Fibroblast of villous mesenchyme (primary cell): Measurements from ENCODE around the gene NFE2L3. TPM values are rescaled to one million over a fixed set of nuclear protein-coding genes. Genes with fewer than 3 reads are reported as not detected.

Source experiments
- DNase-seq: peaks from one replicate; pipeline ENCODE4 v3.0.0-alpha.2; 2010; ENCODE audit warnings: low read depth
- H3K4me3 ChIP-seq: 2 replicates; pipeline ENCODE4 v1.5.1; 2011; ENCODE audit warnings: low read depth, mild to moderate bottlenecking, low read length
- total RNA-seq: library from RNA; depleted of rRNA; stranded (reverse); fragments of >200 nt; gene quantifications from 2 replicates; pipeline ENCODE4 v1.2.3, GENCODE V29; 2012
- TF ChIP-seq, protein P1 (sequence below): IDR thresholded peaks from 2 replicates; pipeline ENCODE4 v1.5.1; 2012; ENCODE audit warnings: low read depth, mild to moderate bottlenecking, low read length; ENCODE audit not compliant: insufficient read depth

NFE2L3 gene
- total RNA-seq, 1 donor = 6.9 TPM

DNA sequence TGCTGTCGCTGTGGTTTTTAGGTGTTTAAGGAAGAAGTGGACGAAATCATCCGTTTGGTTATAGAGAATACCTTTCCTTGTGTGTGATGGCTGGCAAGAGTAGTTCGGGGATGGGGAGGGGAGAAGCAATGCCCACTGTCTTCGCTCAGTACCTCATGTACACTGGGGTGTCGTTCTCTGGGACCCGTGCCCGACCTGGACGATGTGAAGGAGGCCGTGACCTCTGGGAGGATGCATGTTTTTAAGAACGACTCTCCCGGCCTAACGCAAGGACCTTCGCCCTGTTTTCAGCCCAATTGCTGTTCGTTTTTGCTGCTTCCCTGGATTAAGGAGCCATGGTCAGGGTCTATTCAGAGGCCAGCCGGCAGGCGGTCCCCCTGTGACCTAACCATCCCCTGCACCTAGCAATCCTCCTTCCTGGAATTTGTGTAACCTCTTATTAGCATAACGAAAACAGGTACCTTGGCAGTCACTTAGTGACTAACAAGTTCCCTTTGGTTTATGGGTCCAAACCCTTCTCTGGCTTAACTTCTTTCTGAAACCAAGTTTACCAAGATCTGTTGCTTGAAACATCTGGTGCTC, 1.3 kb downstream of the NFE2L3 start:
- TF ChIP-seq, protein P1, sequence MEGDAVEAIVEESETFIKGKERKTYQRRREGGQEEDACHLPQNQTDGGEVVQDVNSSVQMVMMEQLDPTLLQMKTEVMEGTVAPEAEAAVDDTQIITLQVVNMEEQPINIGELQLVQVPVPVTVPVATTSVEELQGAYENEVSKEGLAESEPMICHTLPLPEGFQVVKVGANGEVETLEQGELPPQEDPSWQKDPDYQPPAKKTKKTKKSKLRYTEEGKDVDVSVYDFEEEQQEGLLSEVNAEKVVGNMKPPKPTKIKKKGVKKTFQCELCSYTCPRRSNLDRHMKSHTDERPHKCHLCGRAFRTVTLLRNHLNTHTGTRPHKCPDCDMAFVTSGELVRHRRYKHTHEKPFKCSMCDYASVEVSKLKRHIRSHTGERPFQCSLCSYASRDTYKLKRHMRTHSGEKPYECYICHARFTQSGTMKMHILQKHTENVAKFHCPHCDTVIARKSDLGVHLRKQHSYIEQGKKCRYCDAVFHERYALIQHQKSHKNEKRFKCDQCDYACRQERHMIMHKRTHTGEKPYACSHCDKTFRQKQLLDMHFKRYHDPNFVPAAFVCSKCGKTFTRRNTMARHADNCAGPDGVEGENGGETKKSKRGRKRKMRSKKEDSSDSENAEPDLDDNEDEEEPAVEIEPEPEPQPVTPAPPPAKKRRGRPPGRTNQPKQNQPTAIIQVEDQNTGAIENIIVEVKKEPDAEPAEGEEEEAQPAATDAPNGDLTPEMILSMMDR = no peak
- H3K4me3 ChIP-seq = peak overlapping the region; percentile 56
- DNase-seq = no peak

- no peak overlapping the region for H3K4me3 ChIP-seq
- TF ChIP-seq, protein P1 = no peak
- no peak for DNase-seq
Observed at GRCh38 chr7:26153823-26154783, 2.1 kb downstream of the NFE2L3 start.

- H3K4me3 ChIP-seq = peak overlapping the region; percentile 42
- TF ChIP-seq, protein P1 = no peak
- DNase-seq = peak; percentile 69
Observed at GRCh38 chr7:26155531-26156375, 3.8 kb downstream of the NFE2L3 start.

GRCh38 chr7:26156451-26157420, 4.7 kb downstream of the NFE2L3 start:
- H3K4me3 ChIP-seq = peak overlapping the region; percentile 42
- DNase-seq = peak; percentile 90
- TF ChIP-seq, protein P1 = no peak

GRCh38 chr7:26157520-26158105, 5.6 kb downstream of the NFE2L3 start:
- no peak overlapping the region for H3K4me3 ChIP-seq
- TF ChIP-seq, protein P1 = no peak
- DNase-seq = no peak
